SK-N-SH treated with all-trans-retinoic acid at 6 μM for 48 hours (cell line): ENCODE results near the gene TRAP1.

Experiments
- ATAC-seq: fragments of 200-7000 bp; cut with Tn5 transposase; 3 replicates; pipeline ENCODE4 v1.9.1; 2020; ENCODE audit warnings: mild to moderate bottlenecking, moderate library complexity
- ARNTL ChIP-seq: fragments of 450-650 bp; formaldehyde crosslinking; IDR thresholded peaks from 2 replicates; pipeline ENCODE4 v1.5.0; 2020; ENCODE audit warnings: low read depth, mild to moderate bottlenecking, moderate library complexity, borderline replicate concordance
- BACH2 ChIP-seq: fragments of 250-450 bp; sonication (Bioruptor Pico); IDR thresholded peaks from 2 replicates; pipeline ENCODE4 v1.9.0; 2021; ENCODE audit warnings: mild to moderate bottlenecking, borderline replicate concordance
- ESRRG ChIP-seq: fragments of 250-450 bp; sonication (Bioruptor Pico); IDR thresholded peaks from 2 replicates; pipeline ENCODE4 v1.6.1; 2021; ENCODE audit warnings: mild to moderate bottlenecking
- GLIS3 ChIP-seq: fragments of 250-450 bp; sonication (Bioruptor Pico); IDR thresholded peaks from 2 replicates; pipeline ENCODE4 v1.5.0; 2020; ENCODE audit warnings: mild to moderate bottlenecking, moderate library complexity
- ISL1 ChIP-seq: fragments of 250-450 bp; sonication (Bioruptor Pico); IDR thresholded peaks from 2 replicates; pipeline ENCODE4 v2.1.2; 2022; ENCODE audit warnings: mild to moderate bottlenecking, moderate library complexity
- OSR1 ChIP-seq: fragments of 250-450 bp; sonication (Bioruptor Pico); IDR thresholded peaks from 2 replicates; pipeline ENCODE4 v1.8.0; 2022; ENCODE audit warnings: moderate library complexity, mild to moderate bottlenecking, inconsistent platforms
- PPARA ChIP-seq: fragments of 250-450 bp; sonication (Bioruptor Pico); IDR thresholded peaks from 2 replicates; pipeline ENCODE4 v1.5.0; 2020; ENCODE audit warnings: mild to moderate bottlenecking, borderline replicate concordance
- RARB ChIP-seq: fragments of 250-450 bp; sonication (Bioruptor Pico); IDR thresholded peaks from 2 replicates; pipeline ENCODE4 v1.8.0; 2021; ENCODE audit warnings: mild to moderate bottlenecking, moderate library complexity
- SNAI2 ChIP-seq: fragments of 250-450 bp; sonication (Bioruptor Pico); IDR thresholded peaks from 2 replicates; pipeline ENCODE4 v1.5.0; 2020; ENCODE audit warnings: mild to moderate bottlenecking, moderate library complexity
- TCF4 ChIP-seq: fragments of 250-450 bp; sonication (Bioruptor Pico); IDR thresholded peaks from 2 replicates; pipeline ENCODE4 v1.8.0; 2021; ENCODE audit warnings: mild to moderate bottlenecking, moderate library complexity, borderline replicate concordance
- ZC3H10 ChIP-seq: fragments of 250-450 bp; sonication (Bioruptor Pico); IDR thresholded peaks from 2 replicates; pipeline ENCODE4 v1.5.1; 2021; ENCODE audit warnings: mild to moderate bottlenecking, moderate library complexity
- ZFP30 ChIP-seq: fragments of 450-650 bp; formaldehyde crosslinking; IDR thresholded peaks from 2 replicates; pipeline ENCODE4 v1.5.0; 2022; ENCODE audit warnings: mild to moderate bottlenecking, moderate library complexity
- ZNF565 ChIP-seq: fragments of 450-650 bp; formaldehyde crosslinking; conservative IDR thresholded peaks from 2 replicates; pipeline ENCODE4 v1.5.0; 2020; ENCODE audit warnings: low read depth, mild to moderate bottlenecking, moderate library complexity
- ZNF70 ChIP-seq: fragments of 450-650 bp; formaldehyde crosslinking; IDR thresholded peaks from 2 replicates; pipeline ENCODE4 v1.5.0; 2020; ENCODE audit warnings: mild to moderate bottlenecking, moderate library complexity
- ZNF8 ChIP-seq: fragments of 450-650 bp; formaldehyde crosslinking; IDR thresholded peaks from 2 replicates; pipeline ENCODE4 v1.5.0; 2020; ENCODE audit warnings: mild to moderate bottlenecking, moderate library complexity
- TF ChIP-seq, protein P1 (sequence below): fragments of 250-450 bp; sonication (Bioruptor Pico); IDR thresholded peaks from 2 replicates; pipeline ENCODE4 v1.5.1; 2021; ENCODE audit warnings: mild to moderate bottlenecking, moderate library complexity
- TF ChIP-seq, protein P2 (sequence below): fragments of 250-450 bp; sonication (Bioruptor Pico); IDR thresholded peaks from 2 replicates; pipeline ENCODE4 v1.8.0; 2020; ENCODE audit warnings: mild to moderate bottlenecking, moderate library complexity, borderline replicate concordance
- TF ChIP-seq, protein P3 (sequence below): fragments of 250-450 bp; sonication (Bioruptor Pico); IDR thresholded peaks from 2 replicates; pipeline ENCODE4 v1.5.0; 2020; ENCODE audit warnings: mild to moderate bottlenecking, moderate library complexity
- TF ChIP-seq, protein P4 (sequence below): fragments of 250-450 bp; sonication (Bioruptor Pico); IDR thresholded peaks from 2 replicates; pipeline ENCODE4 v1.8.0; 2021; ENCODE audit warnings: low read depth, mild to moderate bottlenecking, moderate library complexity, borderline replicate concordance

Gene TRAP1

DNA sequence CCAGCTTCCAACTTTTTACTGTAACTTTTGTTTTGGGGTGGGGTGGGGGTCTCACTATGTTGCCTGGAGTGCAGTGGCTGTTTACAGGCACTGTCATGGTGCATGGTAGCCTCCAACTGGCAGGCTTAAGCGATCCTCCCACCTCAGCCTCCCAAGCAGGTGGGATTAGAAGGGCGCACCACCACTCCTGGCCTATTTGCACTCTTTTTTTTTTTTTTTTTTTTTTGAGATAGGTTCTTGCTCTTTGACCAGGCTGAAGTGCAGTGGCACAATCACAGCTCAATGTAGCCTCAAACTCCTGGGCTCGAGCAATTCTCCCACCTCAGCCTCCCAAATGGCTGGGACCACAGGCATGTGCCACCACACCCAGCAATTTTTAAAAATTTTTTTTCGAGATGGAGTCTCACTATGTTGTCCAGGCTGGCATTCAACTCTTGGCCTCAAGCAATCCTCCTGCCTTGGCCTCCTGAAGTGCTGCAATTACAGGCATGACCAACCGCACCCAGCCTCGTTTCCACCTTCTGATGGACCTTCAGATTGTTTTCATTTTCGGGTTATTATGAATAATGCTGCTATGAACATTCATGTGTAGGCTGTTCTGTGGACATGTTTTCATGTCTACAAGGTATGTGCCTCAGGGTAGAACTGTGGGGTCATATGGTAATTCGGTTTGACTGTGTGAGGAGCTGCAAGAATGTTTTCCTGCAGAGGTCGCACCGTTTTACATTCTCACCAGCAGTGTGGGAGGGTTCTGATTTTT, 10.9 kb downstream of the TRAP1 start (continued):
- TF ChIP-seq, protein P1, sequence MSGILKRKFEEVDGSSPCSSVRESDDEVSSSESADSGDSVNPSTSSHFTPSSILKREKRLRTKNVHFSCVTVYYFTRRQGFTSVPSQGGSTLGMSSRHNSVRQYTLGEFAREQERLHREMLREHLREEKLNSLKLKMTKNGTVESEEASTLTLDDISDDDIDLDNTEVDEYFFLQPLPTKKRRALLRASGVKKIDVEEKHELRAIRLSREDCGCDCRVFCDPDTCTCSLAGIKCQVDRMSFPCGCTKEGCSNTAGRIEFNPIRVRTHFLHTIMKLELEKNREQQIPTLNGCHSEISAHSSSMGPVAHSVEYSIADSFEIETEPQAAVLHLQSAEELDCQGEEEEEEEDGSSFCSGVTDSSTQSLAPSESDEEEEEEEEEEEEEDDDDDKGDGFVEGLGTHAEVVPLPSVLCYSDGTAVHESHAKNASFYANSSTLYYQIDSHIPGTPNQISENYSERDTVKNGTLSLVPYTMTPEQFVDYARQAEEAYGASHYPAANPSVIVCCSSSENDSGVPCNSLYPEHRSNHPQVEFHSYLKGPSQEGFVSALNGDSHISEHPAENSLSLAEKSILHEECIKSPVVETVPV = no peak
- no peak for TF ChIP-seq ZNF8 (CRISPR knock-in tag)

DNA sequence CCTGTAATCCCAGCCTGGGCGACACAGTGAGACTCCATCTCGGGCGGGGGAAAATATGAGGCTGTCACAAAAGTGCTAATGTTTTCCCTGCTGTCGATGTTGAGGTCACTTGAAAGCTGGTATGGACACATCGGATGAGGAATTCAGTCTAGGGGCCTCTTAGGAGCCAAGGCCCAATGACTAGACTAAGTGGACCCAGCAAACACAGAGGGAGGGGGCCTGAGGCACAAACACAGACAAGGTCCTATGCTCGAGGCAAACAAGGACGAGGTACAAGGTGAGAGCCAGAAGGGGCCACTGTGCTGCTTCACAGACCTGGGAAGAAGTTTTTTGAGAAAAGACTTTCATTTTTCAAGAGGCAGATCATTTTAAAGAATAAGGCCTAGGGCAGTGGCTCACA, 15.2 kb downstream of the TRAP1 start:
- TF ChIP-seq, protein P2, sequence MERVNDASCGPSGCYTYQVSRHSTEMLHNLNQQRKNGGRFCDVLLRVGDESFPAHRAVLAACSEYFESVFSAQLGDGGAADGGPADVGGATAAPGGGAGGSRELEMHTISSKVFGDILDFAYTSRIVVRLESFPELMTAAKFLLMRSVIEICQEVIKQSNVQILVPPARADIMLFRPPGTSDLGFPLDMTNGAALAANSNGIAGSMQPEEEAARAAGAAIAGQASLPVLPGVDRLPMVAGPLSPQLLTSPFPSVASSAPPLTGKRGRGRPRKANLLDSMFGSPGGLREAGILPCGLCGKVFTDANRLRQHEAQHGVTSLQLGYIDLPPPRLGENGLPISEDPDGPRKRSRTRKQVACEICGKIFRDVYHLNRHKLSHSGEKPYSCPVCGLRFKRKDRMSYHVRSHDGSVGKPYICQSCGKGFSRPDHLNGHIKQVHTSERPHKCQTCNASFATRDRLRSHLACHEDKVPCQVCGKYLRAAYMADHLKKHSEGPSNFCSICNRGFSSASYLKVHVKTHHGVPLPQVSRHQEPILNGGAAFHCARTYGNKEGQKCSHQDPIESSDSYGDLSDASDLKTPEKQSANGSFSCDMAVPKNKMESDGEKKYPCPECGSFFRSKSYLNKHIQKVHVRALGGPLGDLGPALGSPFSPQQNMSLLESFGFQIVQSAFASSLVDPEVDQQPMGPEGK = no peak
- TF ChIP-seq, protein P1 = no peak
- TF ChIP-seq, protein P3, sequence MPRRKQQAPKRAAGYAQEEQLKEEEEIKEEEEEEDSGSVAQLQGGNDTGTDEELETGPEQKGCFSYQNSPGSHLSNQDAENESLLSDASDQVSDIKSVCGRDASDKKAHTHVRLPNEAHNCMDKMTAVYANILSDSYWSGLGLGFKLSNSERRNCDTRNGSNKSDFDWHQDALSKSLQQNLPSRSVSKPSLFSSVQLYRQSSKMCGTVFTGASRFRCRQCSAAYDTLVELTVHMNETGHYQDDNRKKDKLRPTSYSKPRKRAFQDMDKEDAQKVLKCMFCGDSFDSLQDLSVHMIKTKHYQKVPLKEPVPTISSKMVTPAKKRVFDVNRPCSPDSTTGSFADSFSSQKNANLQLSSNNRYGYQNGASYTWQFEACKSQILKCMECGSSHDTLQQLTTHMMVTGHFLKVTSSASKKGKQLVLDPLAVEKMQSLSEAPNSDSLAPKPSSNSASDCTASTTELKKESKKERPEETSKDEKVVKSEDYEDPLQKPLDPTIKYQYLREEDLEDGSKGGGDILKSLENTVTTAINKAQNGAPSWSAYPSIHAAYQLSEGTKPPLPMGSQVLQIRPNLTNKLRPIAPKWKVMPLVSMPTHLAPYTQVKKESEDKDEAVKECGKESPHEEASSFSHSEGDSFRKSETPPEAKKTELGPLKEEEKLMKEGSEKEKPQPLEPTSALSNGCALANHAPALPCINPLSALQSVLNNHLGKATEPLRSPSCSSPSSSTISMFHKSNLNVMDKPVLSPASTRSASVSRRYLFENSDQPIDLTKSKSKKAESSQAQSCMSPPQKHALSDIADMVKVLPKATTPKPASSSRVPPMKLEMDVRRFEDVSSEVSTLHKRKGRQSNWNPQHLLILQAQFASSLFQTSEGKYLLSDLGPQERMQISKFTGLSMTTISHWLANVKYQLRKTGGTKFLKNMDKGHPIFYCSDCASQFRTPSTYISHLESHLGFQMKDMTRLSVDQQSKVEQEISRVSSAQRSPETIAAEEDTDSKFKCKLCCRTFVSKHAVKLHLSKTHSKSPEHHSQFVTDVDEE (CRISPR knock-in tag) = no peak
- TF ChIP-seq TCF4 (CRISPR knock-in tag) (no peak), SNAI2 (no peak), GLIS3 (CRISPR knock-in tag) (no peak), ZNF70 (CRISPR knock-in tag) (no peak), ISL1 (CRISPR knock-in tag) (no peak), ZNF8 (CRISPR knock-in tag) (no peak)
- TF ChIP-seq, protein P4, sequence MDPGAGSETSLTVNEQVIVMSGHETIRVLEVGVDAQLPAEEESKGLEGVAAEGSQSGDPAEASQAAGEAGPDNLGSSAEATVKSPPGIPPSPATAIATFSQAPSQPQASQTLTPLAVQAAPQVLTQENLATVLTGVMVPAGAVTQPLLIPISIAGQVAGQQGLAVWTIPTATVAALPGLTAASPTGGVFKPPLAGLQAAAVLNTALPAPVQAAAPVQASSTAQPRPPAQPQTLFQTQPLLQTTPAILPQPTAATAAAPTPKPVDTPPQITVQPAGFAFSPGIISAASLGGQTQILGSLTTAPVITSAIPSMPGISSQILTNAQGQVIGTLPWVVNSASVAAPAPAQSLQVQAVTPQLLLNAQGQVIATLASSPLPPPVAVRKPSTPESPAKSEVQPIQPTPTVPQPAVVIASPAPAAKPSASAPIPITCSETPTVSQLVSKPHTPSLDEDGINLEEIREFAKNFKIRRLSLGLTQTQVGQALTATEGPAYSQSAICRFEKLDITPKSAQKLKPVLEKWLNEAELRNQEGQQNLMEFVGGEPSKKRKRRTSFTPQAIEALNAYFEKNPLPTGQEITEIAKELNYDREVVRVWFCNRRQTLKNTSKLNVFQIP = no peak
- ATAC-seq = no peak

DNA sequence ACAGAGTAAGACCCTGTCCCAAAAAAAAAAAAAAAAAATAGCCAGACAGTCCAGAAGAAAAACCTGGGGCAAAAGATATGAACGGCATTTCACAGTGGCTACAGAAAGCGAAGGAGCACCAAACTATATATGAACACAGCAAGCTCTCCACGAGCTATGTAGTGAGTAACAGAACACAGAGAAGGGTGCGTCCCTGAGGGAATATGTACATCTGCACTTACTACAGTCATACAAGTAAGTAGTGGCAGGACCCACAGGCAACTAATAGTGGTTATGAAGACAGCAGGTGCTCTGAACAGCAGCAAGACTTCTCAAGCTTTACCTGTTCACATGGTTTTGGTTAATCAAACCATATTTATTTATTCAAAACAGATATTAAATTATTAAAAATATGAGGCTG, 15.8 kb downstream of the TRAP1 start:
- ATAC-seq = no peak
- no peak for TF ChIP-seq SNAI2
- TF ChIP-seq ZNF70 (CRISPR knock-in tag) = no peak
- no peak for TF ChIP-seq ISL1 (CRISPR knock-in tag)
- TF ChIP-seq, protein P1 = no peak
- TF ChIP-seq PPARA (CRISPR knock-in tag) = no peak
- TF ChIP-seq ZFP30 (CRISPR knock-in tag) = no peak
- TF ChIP-seq, protein P2 = no peak
- no peak for TF ChIP-seq ESRRG (CRISPR knock-in tag)
- no peak for TF ChIP-seq ZNF8 (CRISPR knock-in tag)
- TF ChIP-seq, protein P3 (CRISPR knock-in tag) = no peak
- no peak for TF ChIP-seq ARNTL (CRISPR knock-in tag)
- no peak for TF ChIP-seq RARB
- TF ChIP-seq ZC3H10 (CRISPR knock-in tag) = no peak
- no peak for TF ChIP-seq BACH2 (CRISPR knock-in tag)
- no peak for TF ChIP-seq OSR1 (CRISPR knock-in tag)
- TF ChIP-seq ZNF565 (CRISPR knock-in tag) = no peak
